K562 (cell line): ENCODE measurements around the gene NCOA1. TPM values are rescaled to one million over a fixed set of nuclear protein-coding genes. Genes with fewer than 3 reads are reported as not detected.
"Not testable (repeated sequence)": the region's sequence is repeated elsewhere in the genome, so short reads cannot be mapped to it uniquely, and the experiment has no call there.

Experiments
- ATAC-seq: fragments of 200-7000 bp; cut with Tn5 transposase; 3 replicates; pipeline ENCODE4 v1.9.1; 2020; ENCODE audit warnings: moderate library complexity
- BruUV-seq: library from RNA; stranded (reverse); fragments of 400-500 nt; replicated peaks from 2 replicates; lab custom pipeline; 2021; lab: Mats Ljungman, UMichigan
- CTCF ChIA-PET: fragments of 300-600 bp; formaldehyde crosslinking; extraction: SDS; loops from one replicate; lab custom pipeline; 2021; ENCODE audit warnings: low intra/inter-chr PET ratio; lab: Yijun Ruan, JAX
- POLR2A ChIA-PET: fragments of 300-600, 350-650 bp; sonication (Branson Sonifier 250); formaldehyde crosslinking; extraction: SDS; loops from one replicate; lab custom pipeline; 2021; ENCODE audit warnings: antibody characterized with exemption, inconsistent platforms; lab: Yijun Ruan, JAX
- DNase-seq, 4 experiments: peaks; one replicate each; pipeline versions ENCODE4 v3.0.0 to v3.0.0-alpha.2; 2011 to 2018; ENCODE audit warnings: low spot score in 3 of 4, mixed read lengths in 3 of 4; ENCODE audit errors: extremely low read depth in 1 of 4
- FAIRE-seq: peaks from 2 replicates; lab custom pipeline; 2011; peaks lifted over from hg19 to GRCh38; lab: Jason Lieb, UNC
- H2AFZ ChIP-seq: 2 replicates; pipeline ENCODE4 v1.6.0; 2011; ENCODE audit warnings: low read depth, low read length, control low read depth, inconsistent platforms
- H3K27ac ChIP-seq: fragments of 200-600 bp; 3 replicates; pipeline ENCODE4 v1.8.0; 2011; ENCODE audit warnings: low read depth, mild to moderate bottlenecking, control low read depth, inconsistent platforms, low read length, moderate library complexity, mixed read lengths; ENCODE audit errors: extremely low read depth
- H3K27me3 ChIP-seq, 2 experiments: fragments of 300-600 bp in 1 of 2; 2 replicates in 1 of 2; 3 replicates in 1 of 2; pipeline versions ENCODE4 v1.6.0 to v1.8.0; 2011; ENCODE audit warnings: inconsistent platforms in 2 of 2, low read length in 2 of 2, mild to moderate bottlenecking in 1 of 2, mixed read lengths in 1 of 2, moderate library complexity in 1 of 2; ENCODE audit not compliant: control insufficient read depth in 2 of 2, insufficient read depth in 2 of 2
- H3K36me3 ChIP-seq: fragments of 300-600 bp; 3 replicates; pipeline ENCODE4 v1.8.0; 2011; ENCODE audit warnings: mild to moderate bottlenecking, low read length, inconsistent platforms; ENCODE audit not compliant: control insufficient read depth, insufficient read depth
- H3K4me1 ChIP-seq, 2 experiments: fragments of 200-600 bp in 1 of 2; replicated peaks in 1 of 2; 2 replicates in 1 of 2; 3 replicates in 1 of 2; pipeline versions ENCODE4 v1.5.1 to v1.8.0; 2011; ENCODE audit warnings: inconsistent platforms in 2 of 2, low read length in 2 of 2, mild to moderate bottlenecking in 1 of 2, mixed read lengths in 1 of 2, moderate library complexity in 1 of 2; ENCODE audit not compliant: control insufficient read depth in 2 of 2, insufficient read depth in 2 of 2
- H3K4me2 ChIP-seq: 2 replicates; pipeline ENCODE4 v1.6.1; 2011; ENCODE audit warnings: low read length, control low read depth, inconsistent platforms, mixed read lengths; ENCODE audit not compliant: insufficient read depth
- H3K4me3 ChIP-seq: fragments of 200-600 bp; sonication (generic), shearing (Covaris generic); 2 replicates; pipeline ENCODE4 v1.5.1; 2016; ENCODE audit warnings: control low read depth, inconsistent platforms
- H3K79me2 ChIP-seq: fragments of 200-600 bp; 3 replicates; pipeline ENCODE4 v1.8.0; 2011; ENCODE audit warnings: low read length, inconsistent platforms; ENCODE audit not compliant: control insufficient read depth, insufficient read depth
- H3K9ac ChIP-seq, 2 experiments: 2 replicates each; pipeline versions ENCODE4 v1.6.0 to v1.6.1; 2011; ENCODE audit warnings: low read depth in 2 of 2, low read length in 2 of 2, control low read depth in 1 of 2, inconsistent platforms in 1 of 2, mild to moderate bottlenecking in 1 of 2, mixed read lengths in 1 of 2; ENCODE audit not compliant: insufficient read depth in 1 of 2
- H3K9me1 ChIP-seq: one replicate; pipeline ENCODE4 v1.6.0; 2011; ENCODE audit warnings: inconsistent platforms, mild to moderate bottlenecking, low read length, moderate library complexity; ENCODE audit not compliant: control insufficient read depth, insufficient read depth
- H3K9me3 ChIP-seq: replicated peaks from 2 replicates; pipeline ENCODE4 v1.5.1; 2011; ENCODE audit warnings: low read depth, low read length, inconsistent platforms; ENCODE audit not compliant: control insufficient read depth, insufficient read depth
- H4K20me1 ChIP-seq: replicated peaks from 2 replicates; pipeline ENCODE4 v1.6.1; 2011; ENCODE audit warnings: low read length, inconsistent platforms, mixed read lengths; ENCODE audit not compliant: control insufficient read depth, insufficient read depth
- ATF3 ChIP-seq, 2 experiments: fragments of 450-650 bp in 1 of 2; sonication (generic) in 1 of 2; formaldehyde crosslinking in 1 of 2; IDR thresholded peaks in 1 of 2; conservative IDR thresholded peaks in 1 of 2; 2 replicates each; pipeline versions ENCODE4 v1.6.1 to v1.8.1; 2016 to 2023; ENCODE audit warnings: mild to moderate bottlenecking in 2 of 2, moderate library complexity in 2 of 2, inconsistent platforms in 1 of 2, missing genetic modification reagents in 1 of 2
- BCOR ChIP-seq: fragments of 450-650 bp; IDR thresholded peaks from 2 replicates; pipeline ENCODE4 v1.6.1; 2016
- DACH1 ChIP-seq: fragments of 450-650 bp; IDR thresholded peaks from 2 replicates; pipeline ENCODE4 v1.6.1; 2018; ENCODE audit not compliant: partially characterized antibody
- FOXK2 ChIP-seq, 2 experiments: fragments of 450-650 bp; IDR thresholded peaks in 1 of 2; conservative IDR thresholded peaks in 1 of 2; 2 replicates each; pipeline ENCODE4 v1.6.1; 2016; ENCODE audit warnings: low read depth in 2 of 2, mild to moderate bottlenecking in 1 of 2
- KDM1A ChIP-seq, 2 experiments: fragments of 450-650 bp; IDR thresholded peaks; 2 replicates each; pipeline ENCODE4 v1.6.1; 2016; ENCODE audit warnings: mild to moderate bottlenecking in 2 of 2
- NCOR1 ChIP-seq: fragments of 450-650 bp; IDR thresholded peaks from 2 replicates; pipeline ENCODE4 v1.6.1; 2016; ENCODE audit warnings: mild to moderate bottlenecking, moderate library complexity
- PHF20 ChIP-seq: fragments of 450-650 bp; IDR thresholded peaks from 2 replicates; pipeline ENCODE4 v1.6.1; 2018; ENCODE audit not compliant: partially characterized antibody
- POLR2B ChIP-seq: fragments of 450-650 bp; IDR thresholded peaks from 2 replicates; pipeline ENCODE4 v1.6.1; 2018; ENCODE audit warnings: low read depth; ENCODE audit not compliant: partially characterized antibody
- ZNF146 ChIP-seq: IDR thresholded peaks from one replicate; pipeline ENCODE4 v1.6.1; 2018; ENCODE audit warnings: missing compliant biosample characterization; ENCODE audit not compliant: unreplicated experiment
- WGBS: fragments of 100-300 bp; shearing (Covaris generic); methylation state at CpG from one replicate; pipeline ENCODE4 v1.1.6; 2016; ENCODE audit warnings: low coverage, mixed read lengths; ENCODE audit not compliant: insufficient coverage; ENCODE audit errors: missing lambda C conversion rate; 5-methylcytosine and 5-hydroxymethylcytosine counted together
- in situ Hi-C: fragments of 300-500 bp; cut with MboI; formaldehyde crosslinking; loops from 4 replicates; pipeline ENCODE4 v1.15.0; 2018; ENCODE audit warnings: inconsistent platforms, mixed read lengths
- intact Hi-C: fragments of 100-400 bp; cut with micrococcal nuclease; formaldehyde crosslinking; loops from 2 replicates; pipeline ENCODE4 v1.14.2; 2022
- polyA plus RNA-seq, 8 experiments: library from polyadenylated mRNA; depleted of rRNA in 4 of 8; stranded (reverse) in 5 of 8; unstranded in 3 of 8; fragments of >200 nt; fragmentation: Nextera tagmentation in 2 of 8; fragmentation: Illumina TruSeq in 1 of 8; extraction: Ambion mirVana in 2 of 8; extraction: Trizol in 1 of 8; gene quantifications; 2 replicates each; pipeline versions ENCODE4 v1.2.1 to v1.2.3, GENCODE V29; 2011 to 2014; ENCODE audit warnings: inconsistent platforms in 1 of 8, missing spikeins in 1 of 8
- total RNA-seq, 7 experiments: library from RNA; depleted of rRNA in 6 of 7; stranded (reverse); fragments of >200 nt in 6 of 7; fragmentation: Illumina TruSeq in 2 of 7; extraction: Trizol in 2 of 7; gene quantifications; 2 replicates each; pipeline versions ENCODE4 v1.2.1 to v1.2.3, GENCODE V29; 2011 to 2021; ENCODE audit warnings: low replicate concordance in 1 of 7

The NCOA1 gene
- total and polyA plus RNA-seq, 9 of the 15 experiments (the other 6 are each of a cell fraction or from before 2014, with no cell fraction given): 4.9 to 25.7 (median 17.0) TPM

- TF ChIP-seq FOXK2 (conservative IDR thresholded peaks at IDR 0.05 in 1 of 2, IDR thresholded peaks at IDR 0.05 in 1 of 2; ENCODE audit: low read depth in 2 of 2) (0 out of 4 replicates have a peak, but pooled peaks have one; percentile 13 to 14), NCOR1 (peak; percentile 48; the same call in 1 of the 2 replicates), ATF3 (IDR thresholded peaks at IDR 0.05) (peak; percentile 44), ATF3 (CRISPR knock-in tag; conservative IDR thresholded peaks at IDR 0.05) (no peak), POLR2B (peak; percentile 19), DACH1 (peak; percentile 28)
Observed at GRCh38 chr2:24797644-24798043, 306.6 kb downstream of the NCOA1 start (continued).

DNA sequence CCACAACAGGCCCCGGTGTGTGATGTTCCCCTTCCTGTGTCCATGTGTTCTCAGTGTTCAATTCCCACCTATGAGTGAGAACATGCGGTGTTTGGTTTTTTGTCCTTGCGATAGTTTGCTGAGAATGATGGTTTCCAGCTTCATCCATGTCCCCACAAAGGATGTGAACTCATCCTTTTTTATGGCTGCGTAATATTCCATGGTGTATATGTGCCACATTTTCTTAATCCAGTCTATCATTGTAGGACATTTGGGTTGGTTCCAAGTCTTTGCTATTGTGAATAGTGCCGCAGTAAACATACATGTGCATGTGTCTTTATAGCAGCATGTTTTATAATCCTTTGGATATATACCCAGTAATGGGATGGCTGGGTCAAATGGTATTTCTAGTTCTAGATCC, 309.4 kb downstream of the NCOA1 start:
- POLR2A ChIA-PET: interaction anchor here (2.9 kb wide), 1 partner anchor 15 kb away, joined by 10 read pairs; no protein-coding TSS in a partner anchor
- H3K9ac ChIP-seq, H3K9me1 ChIP-seq, H3K4me2 ChIP-seq, H3K4me3 ChIP-seq, DNase-seq, H3K27me3 ChIP-seq, H3K27ac ChIP-seq, ATAC-seq, H3K9me3 ChIP-seq, intact Hi-C loops, in situ Hi-C loops, BruUV-seq, H2AFZ ChIP-seq, CTCF ChIA-PET, FAIRE-seq, H4K20me1 ChIP-seq: not testable (repeated sequence)
- Histone ChIP-seq H3K36me3 (peaks cover 39% of the 10 kb centered on the region; the same call in 2 of the 3 replicates), H3K4me1 (peaks cover 0 to 18% of the 10 kb centered on the region in 2 experiments; a peak in 3 of 5 replicates), H3K79me2 (peaks cover 44% of the 10 kb centered on the region)
- TF ChIP-seq ZNF146 (CRISPR knock-in tag) (peak; percentile 38), BCOR (peak; percentile 45; the same call in 1 of the 2 replicates), PHF20 (peak; percentile 32), KDM1A (IDR thresholded peaks at IDR 0.05) (0 out of 4 replicates have a peak, but pooled peaks of 1 of the 2 experiments have one; percentile 15)
- WGBS: 88% methylated on average over 3 of the region's 5 CpGs
